Heart left ventricle (tissue), 13 donors: Measurements from ENCODE around the gene TRAF7.

Experiments
- POLR2A ChIP-seq, 2 donors: fragments of 450-650 bp; IDR thresholded peaks; one replicate each; pipeline ENCODE4 v1.6.1; 2017; ENCODE audit warnings: antibody characterized with exemption in 2 of 2, mild to moderate bottlenecking in 2 of 2, moderate library complexity in 2 of 2
- TF ChIP-seq, protein P1 (sequence below), 12 donors: fragments of 200-600 bp; sonication (generic) in 4 of 12; IDR thresholded peaks; one replicate each; pipeline versions ENCODE4 v1.5.0 to v1.8.0; 2018 to 2022; ENCODE audit warnings: antibody characterized with exemption in 12 of 12, mild to moderate bottlenecking in 5 of 12
- donor health status: ischemic (EF 13 %, LVEDD 7.1; RV severe dilation, severe dysfunction).
- donor health status: DM: no; HTN: yes; CAD: no.
- donor health status: DM: no; HTN: no; CAD: no.
- donor health status: ischemic (EF 25% LVEDD 6.9; RV normal size, moderate dysfunction).
- donor health status: ischemic (EF 25% LVEDD 5.7; RV mildly dilated, moderate dysfunction).
- donor health status: ischemic (EF 35%, LVEDD 5.7; RV mildly dilated, moderate dysfunction).
- donor health status: nonischemic (EF 11% LVEDD 7.7; RV severe dilation, severe dysfunction).
- donor health status: DM: yes; HTN: yes; CAD: no.
- donor health status: PGD.
- donor health status: ischemic (EF 29% LVEDD 5.4; RV normal size, mild dysfunction).
- donor health status: nonischemic (EF 23%, LVEDD 6.1; RV moderate dilation, normal function).

DNA sequence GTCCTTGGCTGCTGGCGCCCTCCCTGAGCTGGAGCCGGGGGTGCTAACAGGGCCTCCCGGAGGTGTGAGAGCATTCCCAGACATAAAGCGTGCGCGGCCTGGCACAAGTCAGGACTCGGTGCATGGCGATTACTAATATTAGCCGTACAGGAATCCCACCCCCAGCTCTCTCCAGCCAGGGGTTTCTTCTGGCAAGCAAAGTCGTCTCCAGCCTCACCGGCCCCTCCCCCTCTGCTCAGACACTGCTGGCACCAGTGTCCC lies 35.8 kb downstream of the TRAF7 start:
- TF ChIP-seq, protein P1, sequence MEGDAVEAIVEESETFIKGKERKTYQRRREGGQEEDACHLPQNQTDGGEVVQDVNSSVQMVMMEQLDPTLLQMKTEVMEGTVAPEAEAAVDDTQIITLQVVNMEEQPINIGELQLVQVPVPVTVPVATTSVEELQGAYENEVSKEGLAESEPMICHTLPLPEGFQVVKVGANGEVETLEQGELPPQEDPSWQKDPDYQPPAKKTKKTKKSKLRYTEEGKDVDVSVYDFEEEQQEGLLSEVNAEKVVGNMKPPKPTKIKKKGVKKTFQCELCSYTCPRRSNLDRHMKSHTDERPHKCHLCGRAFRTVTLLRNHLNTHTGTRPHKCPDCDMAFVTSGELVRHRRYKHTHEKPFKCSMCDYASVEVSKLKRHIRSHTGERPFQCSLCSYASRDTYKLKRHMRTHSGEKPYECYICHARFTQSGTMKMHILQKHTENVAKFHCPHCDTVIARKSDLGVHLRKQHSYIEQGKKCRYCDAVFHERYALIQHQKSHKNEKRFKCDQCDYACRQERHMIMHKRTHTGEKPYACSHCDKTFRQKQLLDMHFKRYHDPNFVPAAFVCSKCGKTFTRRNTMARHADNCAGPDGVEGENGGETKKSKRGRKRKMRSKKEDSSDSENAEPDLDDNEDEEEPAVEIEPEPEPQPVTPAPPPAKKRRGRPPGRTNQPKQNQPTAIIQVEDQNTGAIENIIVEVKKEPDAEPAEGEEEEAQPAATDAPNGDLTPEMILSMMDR (IDR thresholded peaks at IDR 0.05), result no peak
- TF ChIP-seq POLR2A (IDR thresholded peaks at IDR 0.05), result no peak
